PC-3 (cell line): Measurements from ENCODE around the gene AP3S1. TPM values are rescaled to one million over a fixed set of nuclear protein-coding genes. Genes with fewer than 3 reads are reported as not detected.

Experiments used
- ATAC-seq: fragments of 200-7000 bp; cut with Tn5 transposase; 2 replicates; pipeline ENCODE4 v1.9.1; 2020; ENCODE audit warnings: mild to moderate bottlenecking, moderate library complexity
- BruUV-seq: library from RNA; stranded (reverse); fragments of 400-500 nt; replicated peaks from 2 replicates; lab custom pipeline; 2021; lab: Mats Ljungman, UMichigan
- CTCF ChIA-PET: fragments of 300-600 bp; sonication (Branson Sonifier 250); formaldehyde crosslinking; loops from one replicate; lab custom pipeline; 2022; ENCODE audit warnings: antibody characterized with exemption; lab: Charles Lee
- POLR2A ChIA-PET: fragments of 300-600 bp; sonication (Branson Sonifier 250); formaldehyde crosslinking; loops from one replicate; lab custom pipeline; 2022; ENCODE audit warnings: antibody characterized with exemption; ENCODE audit not compliant: unreplicated experiment; lab: Charles Lee
- DNase-seq: peaks from one replicate; pipeline ENCODE4 v3.0.0-alpha.2; 2015
- H2AFZ ChIP-seq: fragments of 300-600 bp; sonication (generic); 2 replicates; pipeline ENCODE4 v1.6.0; 2016; ENCODE audit warnings: antibody characterized with exemption, low read length
- H3F3A ChIP-seq: fragments of 300-600 bp; sonication (generic); one replicate; pipeline ENCODE4 v1.6.0; 2017; ENCODE audit warnings: antibody characterized with exemption, low read length, control low read depth, mild to moderate bottlenecking; ENCODE audit not compliant: unreplicated experiment
- H3K27ac ChIP-seq: fragments of 300-600 bp; sonication (generic); 2 replicates; pipeline ENCODE4 v1.5.1; 2016; ENCODE audit warnings: mild to moderate bottlenecking, low read length
- H3K27me3 ChIP-seq: fragments of 300-600 bp; sonication (generic); 2 replicates; pipeline ENCODE4 v1.6.1; 2016; ENCODE audit warnings: low read length, mixed read lengths
- H3K36me3 ChIP-seq: fragments of 300-600 bp; sonication (generic); 2 replicates; pipeline ENCODE4 v1.6.1; 2016; ENCODE audit warnings: low read depth, mixed run types, low read length, mixed read lengths
- H3K4me1 ChIP-seq: fragments of 300-600 bp; sonication (generic); 2 replicates; pipeline ENCODE4 v1.5.1; 2016; ENCODE audit warnings: low read length; ENCODE audit not compliant: insufficient read depth
- H3K4me2 ChIP-seq: fragments of 300-600 bp; sonication (generic); 2 replicates; pipeline ENCODE4 v1.6.0; 2016; ENCODE audit warnings: low read length
- H3K4me3 ChIP-seq: fragments of 300-600 bp; sonication (generic); 2 replicates; pipeline ENCODE4 v1.5.1; 2016; ENCODE audit warnings: mild to moderate bottlenecking, low read length, mixed read lengths
- H3K79me2 ChIP-seq: fragments of 300-600 bp; sonication (generic); 2 replicates; pipeline ENCODE4 v1.6.1; 2017; ENCODE audit warnings: low read length, mixed read lengths
- H3K9ac ChIP-seq: fragments of 300-600 bp; sonication (generic); 2 replicates; pipeline ENCODE4 v1.6.0; 2016; ENCODE audit warnings: mild to moderate bottlenecking, low read length
- H3K9me2 ChIP-seq: fragments of 300-600 bp; sonication (generic); replicated peaks from 2 replicates; pipeline ENCODE4 v1.6.1; 2016; ENCODE audit warnings: mixed run types, low read length, mixed read lengths
- H3K9me3 ChIP-seq: fragments of 300-600 bp; sonication (generic); 2 replicates; pipeline ENCODE4 v1.6.1; 2016; ENCODE audit warnings: low read length, mixed read lengths
- H4K20me1 ChIP-seq: fragments of 300-600 bp; sonication (generic); 2 replicates; pipeline ENCODE4 v1.6.1; 2016; ENCODE audit warnings: low read length, mixed read lengths
- CTCF ChIP-seq: fragments of 300-600 bp; sonication (generic); conservative IDR thresholded peaks from 2 replicates; pipeline ENCODE4 v1.5.1; 2017; ENCODE audit warnings: antibody characterized with exemption, low read depth, mild to moderate bottlenecking, low read length
- EZH2 ChIP-seq: fragments of 300-600 bp; sonication (generic); IDR thresholded peaks from one replicate; pipeline ENCODE4 v1.6.1; 2017; ENCODE audit warnings: antibody characterized with exemption, mild to moderate bottlenecking, low read length; ENCODE audit not compliant: unreplicated experiment
- EZH2phosphoT487 ChIP-seq: fragments of 300-600 bp; sonication (generic); IDR thresholded peaks from 2 replicates; pipeline ENCODE4 v1.6.1; 2018; ENCODE audit warnings: mild to moderate bottlenecking, antibody characterized with exemption, low read length, borderline replicate concordance
- intact Hi-C: fragments of 100-400 bp; cut with micrococcal nuclease; formaldehyde crosslinking; loops from 2 replicates; pipeline ENCODE4 v1.9.0; 2023
- total RNA-seq: library from RNA; depleted of rRNA; stranded (reverse); fragments of >200 nt; gene quantifications from 2 replicates; pipeline ENCODE4 v1.2.3, GENCODE V29; 2014

The AP3S1 gene
- total RNA-seq, 1 experiment from 2014 or later = 48.2 TPM

- ATAC-seq = no peak
- CTCF ChIA-PET = no interaction called here
- Histone ChIP-seq H3K27me3 (no peaks in the 10 kb centered on the region), H3K9ac (no peak overlapping the region), H3K4me1 (no peaks in the 10 kb centered on the region), H3K4me3 (no peak overlapping the region), H3K9me2 (no peaks in the 10 kb centered on the region), H3K36me3 (no peaks in the 10 kb centered on the region), H3K4me2 (no peak overlapping the region), H3K79me2 (no peaks in the 10 kb centered on the region), H4K20me1 (no peaks in the 10 kb centered on the region), H3F3A (no peaks in the 10 kb centered on the region), H2AFZ (no peak overlapping the region), H3K27ac (no peak overlapping the region), H3K9me3 (no peaks in the 10 kb centered on the region)
- intact Hi-C loops = no loop called here
- TF ChIP-seq EZH2phosphoT487 = no peak
- no peak for TF ChIP-seq CTCF
- TF ChIP-seq EZH2 = no peak
- BruUV-seq = no TSS peak
- no peak for DNase-seq
- POLR2A ChIA-PET = interaction anchor here (0.6 kb wide), 1 partner anchor 32 kb away, joined by 5 read pairs; no protein-coding TSS in a partner anchor
Measured at GRCh38 chr5:115947260-115947659, 105.5 kb downstream of the AP3S1 start.

GRCh38 chr5:115948091-115948534, 106.4 kb downstream of the AP3S1 start:
- Histone ChIP-seq H3K27me3 (no peaks in the 10 kb centered on the region), H4K20me1 (no peaks in the 10 kb centered on the region), H3K4me1 (no peaks in the 10 kb centered on the region), H3K4me2 (no peak overlapping the region), H3F3A (no peaks in the 10 kb centered on the region), H2AFZ (no peak overlapping the region), H3K9me2 (no peaks in the 10 kb centered on the region), H3K36me3 (no peaks in the 10 kb centered on the region), H3K9ac (no peak overlapping the region), H3K9me3 (no peaks in the 10 kb centered on the region), H3K27ac (no peak overlapping the region), H3K4me3 (no peak overlapping the region), H3K79me2 (no peaks in the 10 kb centered on the region)
- BruUV-seq = no TSS peak
- TF ChIP-seq EZH2 (no peak), CTCF (no peak), EZH2phosphoT487 (no peak)
- DNase-seq = no peak
- ChIA-PET POLR2A (no interaction called here), CTCF (no interaction called here)
- intact Hi-C loops = no loop called here
- no peak for ATAC-seq

GRCh38 chr5:115949096-115949495, 107.4 kb downstream of the AP3S1 start:
- H3K4me3 ChIP-seq = no peak overlapping the region
- DNase-seq (peak; percentile 16), ATAC-seq (no peak)
- H3K79me2 ChIP-seq = no peaks in the 10 kb centered on the region
- BruUV-seq = no TSS peak
- no peaks in the 10 kb centered on the region for H4K20me1 ChIP-seq
- ChIA-PET CTCF (no interaction called here), POLR2A (no interaction called here)
- no peak for TF ChIP-seq EZH2phosphoT487
- no peak for TF ChIP-seq CTCF
- TF ChIP-seq EZH2 = no peak
- no peaks in the 10 kb centered on the region for H3F3A ChIP-seq
- no peak overlapping the region for H3K9ac ChIP-seq
- H3K9me3 ChIP-seq = no peaks in the 10 kb centered on the region
- H3K27me3 ChIP-seq = no peaks in the 10 kb centered on the region
- H3K9me2 ChIP-seq = no peaks in the 10 kb centered on the region
- H3K36me3 ChIP-seq = no peaks in the 10 kb centered on the region
- H3K4me2 ChIP-seq = no peak overlapping the region
- intact Hi-C loops = no loop called here
- H3K4me1 ChIP-seq = no peaks in the 10 kb centered on the region
- no peak overlapping the region for H3K27ac ChIP-seq
- no peak overlapping the region for H2AFZ ChIP-seq
